Amniotic epithelial cell (primary cell): ENCODE measurements around the gene NDUFC2.
"Not testable (repeated sequence)": the region's sequence is repeated elsewhere in the genome, so short reads cannot be mapped to it uniquely, and the experiment has no call there.

Experiments
- DNase-seq: peaks from one replicate; pipeline ENCODE4 v3.0.0-alpha.2; 2010; ENCODE audit warnings: low read depth

Gene NDUFC2

GRCh38 chr11:78030429-78031325, 49.0 kb downstream of the NDUFC2 start:
- no peak for DNase-seq

GRCh38 chr11:78028423-78028822, 51.2 kb downstream of the NDUFC2 start:
- not testable (repeated sequence) for DNase-seq

GRCh38 chr11:78027759-78028158, 51.9 kb downstream of the NDUFC2 start:
- no peak for DNase-seq

GRCh38 chr11:78025378-78025777, 54.3 kb downstream of the NDUFC2 start:
- DNase-seq: no peak

- DNase-seq: no peak
These were observed 56.2 kb downstream of the NDUFC2 start for GRCh38 chr11:78023426-78023825.

- DNase-seq: no peak
These were observed 57.0 kb downstream of the NDUFC2 start, which contains the start of gene KCTD14 for GRCh38 chr11:78022397-78023396. Gene KCTD14, minus strand, starts transcription at chr11:78023276. Its CDS starts 27 bp downstream, at chr11:78023249.

- DNase-seq: no peak
These were observed 58.1 kb downstream of the NDUFC2 start for GRCh38 chr11:78021611-78022010.

- DNase-seq: no peak
These were observed 59.4 kb downstream of the NDUFC2 start for GRCh38 chr11:78020246-78020645.

GRCh38 chr11:78019808-78020207, 59.9 kb downstream of the NDUFC2 start:
- no peak for DNase-seq
